Measurements from ENCODE around the gene DTD2. TPM values are rescaled to one million over a fixed set of nuclear protein-coding genes. Genes with fewer than 3 reads are reported as not detected.

Gene DTD2
- total and polyA plus RNA-seq, 9 of the 15 experiments (the other 6 are each of a cell fraction or from before 2014, with no cell fraction given), result 3.8 to 24.1 (median 15.2) TPM

GRCh38 chr14:31419179-31419966 is 37.9 kb downstream of the DTD2 start:
- 2% methylated on average over 8 of the region's 9 CpGs for WGBS (ENCODE audit: insufficient coverage, low coverage, missing lambda C conversion rate)
- peak overlapping the region; percentile 96 to 98 for H3K9ac ChIP-seq (ENCODE audit: insufficient read depth in 1 of 2, low read depth in 2 of 2, low read length in 2 of 2)
- H4K20me1 ChIP-seq (replicated peaks; ENCODE audit: control insufficient read depth, insufficient read depth, low read length), result no peaks in the 10 kb centered on the region
- peaks cover 2% of the 10 kb centered on the region; the same call in 1 of the 3 replicates for H3K36me3 ChIP-seq (ENCODE audit: control insufficient read depth, insufficient read depth, low read length)
- H3K79me2 ChIP-seq (ENCODE audit: control insufficient read depth, insufficient read depth, low read length), result peaks cover 40% of the 10 kb centered on the region
- TF ChIP-seq POLR2AphosphoS2 (IDR thresholded peaks at IDR 0.05; ENCODE audit: low read length), result no peak
- TF ChIP-seq EGR1 (conservative IDR thresholded peaks at IDR 0.05), result no peak
- TF ChIP-seq MED1 (CRISPR knock-in tag; IDR thresholded peaks at IDR 0.05; ENCODE audit: borderline replicate concordance), result no peak
- 0 out of 2 replicates have a peak, but pooled peaks have one; percentile 16 for TF ChIP-seq SPI1 (IDR thresholded peaks at IDR 0.05; ENCODE audit: borderline replicate concordance, low read depth, low read length)
- no peak for TF ChIP-seq ZSCAN29 (IDR thresholded peaks at IDR 0.05)
- no peak for TF ChIP-seq L3MBTL2 (IDR thresholded peaks at IDR 0.05)
- no peaks in the 10 kb centered on the region for H3K9me1 ChIP-seq (ENCODE audit: control insufficient read depth, insufficient read depth, low read length)
- peak overlapping the region; percentile 83 for H3K27ac ChIP-seq (ENCODE audit: extremely low read depth, low read depth, low read length)
- CTCF ChIA-PET (ENCODE audit: low intra/inter-chr PET ratio), result interaction anchor here (0.5 kb wide), 1 partner anchor 240 kb away, joined by 3 read pairs; no protein-coding TSS in a partner anchor
- no peak for DNase-seq (ENCODE audit: extremely low read depth in 1 of 4, low spot score in 3 of 4)
- no peaks in the 10 kb centered on the region for H3K27me3 ChIP-seq (ENCODE audit: control insufficient read depth in 2 of 2, insufficient read depth in 2 of 2, low read length in 2 of 2)
- H2AFZ ChIP-seq (ENCODE audit: low read depth, low read length), result peak overlapping the region; percentile 91
- no peak for ATAC-seq
- intact Hi-C loops (cut with micrococcal nuclease) (no loop called here), in situ Hi-C loops (cut with MboI) (no loop called here)
- peak overlapping the region; percentile 98 for H3K4me3 ChIP-seq
- H3K4me1 ChIP-seq (replicated peaks in 1 of 2; ENCODE audit: control insufficient read depth in 2 of 2, insufficient read depth in 2 of 2, low read length in 2 of 2), result peaks cover 6 to 8% of the 10 kb centered on the region in 2 experiments; a peak in 3 of 5 replicates
- no peak for FAIRE-seq
- POLR2A ChIA-PET, result interaction anchor here (0.6 to 2.3 kb wide), 14 partner anchors 13 to 1165 kb away, joined by 3 to 10 read pairs (median 3); partner anchors contain the start of genes DTD2 and HECTD1
- H3K9me3 ChIP-seq (replicated peaks; ENCODE audit: control insufficient read depth, insufficient read depth, low read depth, low read length), result no peaks in the 10 kb centered on the region
- TSS peak; percentile 58 for BruUV-seq (replicated peaks)
- peak overlapping the region; percentile 91 for H3K4me2 ChIP-seq (ENCODE audit: insufficient read depth, low read length)
